Measurements from ENCODE around the gene SLC17A9.

DNA sequence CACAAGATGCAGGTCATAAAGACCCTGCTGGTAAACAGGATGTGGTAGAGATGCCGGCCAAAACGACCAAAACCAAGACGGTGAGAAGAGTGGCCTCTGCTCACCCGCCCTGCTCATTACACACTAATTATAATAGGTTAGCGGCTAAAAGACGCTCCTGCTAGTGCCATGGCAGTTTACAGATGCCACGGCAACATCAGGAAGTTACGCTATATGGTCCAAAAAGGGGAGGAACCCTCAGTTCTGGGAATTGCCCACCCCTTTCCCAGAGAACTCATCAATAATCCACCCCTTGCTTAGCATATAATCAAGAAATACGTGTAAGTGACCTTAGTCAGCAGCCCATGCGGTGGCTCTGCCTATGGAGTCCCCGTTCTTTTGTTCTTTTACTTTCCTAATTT, 36.7 kb downstream of the SLC17A9 start:
- TF ChIP-seq CTCF (IDR thresholded peaks at IDR 0.05) (no peak), POLR2AphosphoS5 (IDR thresholded peaks at IDR 0.05) (no peak), POLR2A (IDR thresholded peaks at IDR 0.05) (no peak), EP300 (IDR thresholded peaks at IDR 0.05) (no peak)
